ENCODE measurements around the gene UST. TPM values are rescaled to one million over a fixed set of nuclear protein-coding genes. Genes with fewer than 3 reads are reported as not detected.
"Not testable (repeated sequence)": the region's sequence is repeated elsewhere in the genome, so short reads cannot be mapped to it uniquely, and the experiment has no call there.

Gene UST
- total RNA-seq, 4 donors from 2014 or later = 16.7 to 19.5 (median 18.1) TPM

GRCh38 chr6:148873868-148874267 lies 127.0 kb downstream of the UST start:
- Histone ChIP-seq H3K27me3 (no peaks in the 10 kb centered on the region), H3K9me3 (no peaks in the 10 kb centered on the region), H3K36me3 (no peaks in the 10 kb centered on the region), H3K4me3 (no peak overlapping the region), H3K4me1 (peaks cover 30% of the 10 kb centered on the region), H3K27ac (no peak overlapping the region)
- no peak for DNase-seq (ENCODE audit: low spot score in 2 of 2)
- TF ChIP-seq POLR2AphosphoS5 (IDR thresholded peaks at IDR 0.05) = no peak
- no peak for TF ChIP-seq POLR2A (IDR thresholded peaks at IDR 0.05)
- TF ChIP-seq EP300 (IDR thresholded peaks at IDR 0.05) = no peak
- TF ChIP-seq CTCF (IDR thresholded peaks at IDR 0.05) = no peak
- 74% methylated on average over 5 of the region's 5 CpGs for WGBS

DNA sequence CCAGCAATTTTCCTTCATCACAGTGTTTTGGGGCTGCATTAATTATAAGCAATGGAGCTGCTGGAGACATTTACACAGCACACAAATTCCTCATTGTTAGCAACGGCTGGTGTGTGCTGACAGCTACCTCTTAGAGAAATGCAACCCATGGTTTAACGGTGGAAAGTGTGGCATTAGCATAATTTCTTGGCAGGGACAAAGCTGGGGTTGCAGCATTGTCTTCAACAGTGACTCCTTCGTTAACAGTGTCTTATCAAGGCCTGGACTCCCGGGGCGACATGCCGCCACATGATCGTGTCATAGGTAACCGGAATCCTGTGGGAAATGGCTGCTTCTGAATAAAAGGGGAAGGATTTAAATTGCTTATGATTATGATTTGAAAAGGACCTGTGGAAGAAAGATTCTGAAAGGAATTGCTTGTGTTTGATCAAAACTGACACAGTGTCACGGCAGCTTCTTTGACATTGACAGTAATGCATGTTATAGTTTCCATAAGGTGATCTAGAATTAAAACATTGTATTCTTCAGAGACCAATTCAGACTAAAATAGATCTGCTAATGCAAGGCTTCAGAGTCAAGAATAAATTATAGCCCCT lies 128.0 kb downstream of the UST start:
- Histone ChIP-seq H3K27ac (no peak overlapping the region), H3K27me3 (no peaks in the 10 kb centered on the region), H3K4me1 (peaks cover 28% of the 10 kb centered on the region), H3K9me3 (no peaks in the 10 kb centered on the region), H3K4me3 (no peak overlapping the region), H3K36me3 (no peaks in the 10 kb centered on the region)
- TF ChIP-seq POLR2A (IDR thresholded peaks at IDR 0.05) (no peak), EP300 (IDR thresholded peaks at IDR 0.05) (no peak), CTCF (IDR thresholded peaks at IDR 0.05) (no peak), POLR2AphosphoS5 (IDR thresholded peaks at IDR 0.05) (no peak)
- WGBS = 43% methylated on average over 9 of the region's 9 CpGs
- DNase-seq (ENCODE audit: low spot score in 2 of 2) = no peak

- H3K27me3 ChIP-seq = no peaks in the 10 kb centered on the region
- 63% methylated on average over 5 of the region's 5 CpGs for WGBS
- peaks cover 26% of the 10 kb centered on the region for H3K4me1 ChIP-seq
- H3K9me3 ChIP-seq = no peaks in the 10 kb centered on the region
- H3K27ac ChIP-seq = no peak overlapping the region
- no peaks in the 10 kb centered on the region for H3K36me3 ChIP-seq
- no peak for DNase-seq (ENCODE audit: low spot score in 2 of 2)
- TF ChIP-seq POLR2A (IDR thresholded peaks at IDR 0.05) (no peak), EP300 (IDR thresholded peaks at IDR 0.05) (no peak), POLR2AphosphoS5 (IDR thresholded peaks at IDR 0.05) (no peak), CTCF (IDR thresholded peaks at IDR 0.05) (no peak)
- H3K4me3 ChIP-seq = no peak overlapping the region
Measured at GRCh38 chr6:148878683-148879082, 131.9 kb downstream of the UST start.

- DNase-seq (ENCODE audit: low spot score in 2 of 2); H3K27me3 ChIP-seq; H3K27ac ChIP-seq; H3K9me3 ChIP-seq; H3K4me3 ChIP-seq; H3K36me3 ChIP-seq: not testable (repeated sequence)
- H3K4me1 ChIP-seq = peaks cover 27% of the 10 kb centered on the region
- 88% methylated on average over 7 of the region's 7 CpGs for WGBS
Measured at GRCh38 chr6:148880742-148881141, 133.9 kb downstream of the UST start.

DNA sequence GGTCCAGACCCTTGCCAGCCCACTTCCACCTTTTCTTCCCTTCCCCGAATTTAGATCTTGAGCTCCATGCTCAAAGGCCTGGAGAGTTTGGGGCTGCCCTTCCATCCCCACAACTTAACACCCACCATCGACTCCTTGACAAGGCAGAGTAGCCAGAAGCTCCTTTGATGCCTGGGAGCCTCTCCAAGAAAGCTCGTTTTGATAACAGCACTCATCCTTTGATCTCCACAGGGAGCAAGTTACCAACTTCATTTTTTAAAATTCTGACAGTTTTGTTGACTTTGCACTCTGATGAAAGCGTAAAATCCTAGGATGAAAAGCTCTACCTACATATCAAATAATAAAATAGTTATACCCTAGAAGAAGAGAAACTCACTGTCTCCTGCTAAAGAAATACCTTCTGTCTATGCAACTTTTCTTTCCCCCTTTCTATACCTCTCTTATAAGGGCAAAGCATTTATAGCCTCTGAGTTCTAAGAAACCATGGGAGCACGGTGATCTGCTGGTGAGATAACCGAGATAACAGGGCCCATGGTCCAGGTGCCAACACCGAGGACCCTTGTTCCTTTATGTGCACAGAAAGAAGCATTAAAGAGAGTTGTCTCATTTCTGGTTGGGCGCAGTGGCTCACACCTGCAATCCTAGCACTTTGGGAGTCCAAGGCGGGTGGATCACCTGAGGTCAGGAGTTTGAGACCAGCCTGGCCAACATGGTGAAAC lies 134.9 kb downstream of the UST start:
- H3K4me1 ChIP-seq = peaks cover 25% of the 10 kb centered on the region
- no peaks in the 10 kb centered on the region for H3K36me3 ChIP-seq
- H3K4me3 ChIP-seq = no peak overlapping the region
- H3K9me3 ChIP-seq = no peaks in the 10 kb centered on the region
- 81% methylated on average over 9 of the region's 9 CpGs for WGBS
- no peak for DNase-seq (ENCODE audit: low spot score in 2 of 2)
- H3K27ac ChIP-seq = no peak overlapping the region
- no peak for TF ChIP-seq CTCF (IDR thresholded peaks at IDR 0.05)
- TF ChIP-seq EP300 (IDR thresholded peaks at IDR 0.05) = no peak
- TF ChIP-seq POLR2A (IDR thresholded peaks at IDR 0.05) = no peak
- no peak for TF ChIP-seq POLR2AphosphoS5 (IDR thresholded peaks at IDR 0.05)
- no peaks in the 10 kb centered on the region for H3K27me3 ChIP-seq
